ENCODE data around the gene EPB41L2.
"Not testable (repeated sequence)": the region's sequence is repeated elsewhere in the genome, so short reads cannot be mapped to it uniquely, and the experiment has no call there.

EPB41L2 gene

DNA sequence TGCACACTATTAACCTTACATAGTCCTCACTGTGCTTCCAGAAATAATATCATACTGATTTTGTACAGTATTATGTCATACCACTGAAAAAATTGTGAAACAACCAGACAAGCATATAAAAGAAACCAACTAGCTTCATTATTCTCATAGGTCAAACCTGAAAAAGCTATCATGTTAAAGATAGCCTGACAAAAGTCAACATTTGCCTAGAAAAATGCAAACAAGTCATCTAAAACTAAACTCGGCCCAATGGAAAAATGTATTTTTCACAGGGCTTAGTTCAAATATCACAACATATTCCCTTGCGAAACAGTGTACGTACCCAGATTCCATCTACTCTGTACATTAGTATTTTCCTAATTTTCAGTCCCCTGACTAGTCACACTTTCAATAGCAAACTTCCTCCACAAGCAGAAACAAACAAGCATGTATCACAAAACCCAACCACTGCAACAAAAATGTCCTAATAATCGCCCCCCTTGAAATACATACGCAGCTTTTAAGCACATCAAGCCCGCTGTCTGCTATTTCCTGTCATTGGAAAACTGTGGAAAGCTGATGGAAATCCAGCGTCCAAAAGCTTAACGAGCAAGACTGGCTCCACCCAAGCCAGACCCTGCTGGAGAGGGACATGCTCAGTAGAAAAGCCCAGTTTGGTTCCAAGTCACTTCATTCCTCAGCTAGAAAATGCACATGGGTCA, 93.1 kb downstream of the EPB41L2 start:
- no peak for DNase-seq

DNA sequence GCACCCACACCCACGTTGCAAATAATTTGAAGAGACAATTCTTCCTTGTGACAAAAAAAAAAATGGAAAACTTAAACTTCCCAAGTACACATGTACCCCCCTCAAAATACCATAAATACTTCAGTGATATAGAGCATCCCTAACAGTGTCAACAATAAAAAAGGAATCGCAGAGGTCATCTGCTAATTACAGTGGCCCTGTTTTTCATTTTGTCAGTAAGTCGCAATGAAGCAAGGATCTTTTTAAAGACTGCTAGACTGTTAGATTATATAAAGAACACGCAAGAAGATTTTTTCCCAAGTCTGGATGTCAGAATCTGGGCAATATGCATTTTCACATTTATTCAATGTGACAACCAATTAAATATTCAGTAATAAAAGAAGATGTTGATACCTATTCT, 93.9 kb downstream of the EPB41L2 start:
- no peak for DNase-seq

DNA sequence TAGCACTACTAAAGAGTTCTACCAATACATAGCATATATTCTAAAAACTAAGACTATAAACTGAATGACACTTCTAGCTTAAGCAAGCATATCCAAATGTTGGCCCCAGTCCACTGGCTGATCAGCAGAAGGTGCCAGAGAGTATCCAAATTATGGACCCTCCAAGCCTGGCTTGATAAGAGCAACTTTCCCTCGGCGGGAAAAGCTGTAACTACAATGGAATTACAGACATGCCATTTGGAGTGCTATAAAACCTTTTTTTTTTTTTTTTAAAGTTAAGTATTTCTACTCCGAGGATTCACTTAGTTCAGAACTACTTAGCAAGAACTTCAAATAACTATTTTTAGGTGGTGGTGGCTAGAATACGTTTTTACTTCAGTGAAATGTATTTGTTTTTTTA, 94.6 kb downstream of the EPB41L2 start:
- no peak for DNase-seq

DNA sequence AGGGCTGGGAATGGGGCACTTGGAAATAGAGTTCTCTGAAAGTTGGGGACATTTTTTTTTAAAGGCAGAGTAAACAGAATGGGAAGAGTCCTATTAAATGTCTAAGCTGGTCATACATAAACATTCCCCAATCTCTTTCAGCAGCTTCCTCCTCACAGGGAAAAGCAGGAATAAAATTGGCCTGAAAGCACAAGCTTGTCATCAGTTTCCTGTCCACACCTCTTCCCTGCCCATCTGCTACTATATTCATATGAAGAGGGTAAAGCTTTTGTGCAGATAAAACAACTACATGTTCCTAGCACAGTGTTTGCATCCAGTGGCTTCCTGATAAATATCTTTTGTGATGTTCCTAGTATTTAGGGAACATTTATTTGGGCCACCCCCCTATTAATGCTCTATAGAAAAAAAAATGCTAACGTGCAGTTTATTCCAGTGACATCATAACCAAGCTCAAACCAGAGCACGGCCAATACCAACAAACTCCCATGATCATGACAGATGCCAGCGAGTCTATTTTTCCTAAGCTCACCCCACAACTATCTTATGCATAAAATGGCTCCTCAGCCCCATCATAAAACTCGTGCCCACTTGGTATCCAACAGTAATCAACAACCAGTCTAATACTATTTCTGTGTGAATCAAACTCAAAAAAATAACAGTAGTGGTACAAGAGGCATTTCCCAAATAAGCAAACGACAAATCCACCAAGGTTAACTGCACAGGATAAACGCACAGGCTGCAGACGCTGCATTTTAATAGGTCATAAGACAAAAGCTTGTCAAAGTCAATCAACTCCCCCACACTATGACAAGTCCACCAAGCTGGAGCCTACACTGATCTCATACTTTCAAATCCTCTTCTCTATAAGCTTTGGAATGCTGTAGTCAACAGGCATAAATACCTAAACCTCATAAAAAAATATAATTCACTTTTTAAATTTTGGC, 95.3 kb downstream of the EPB41L2 start:
- no peak for DNase-seq

DNA sequence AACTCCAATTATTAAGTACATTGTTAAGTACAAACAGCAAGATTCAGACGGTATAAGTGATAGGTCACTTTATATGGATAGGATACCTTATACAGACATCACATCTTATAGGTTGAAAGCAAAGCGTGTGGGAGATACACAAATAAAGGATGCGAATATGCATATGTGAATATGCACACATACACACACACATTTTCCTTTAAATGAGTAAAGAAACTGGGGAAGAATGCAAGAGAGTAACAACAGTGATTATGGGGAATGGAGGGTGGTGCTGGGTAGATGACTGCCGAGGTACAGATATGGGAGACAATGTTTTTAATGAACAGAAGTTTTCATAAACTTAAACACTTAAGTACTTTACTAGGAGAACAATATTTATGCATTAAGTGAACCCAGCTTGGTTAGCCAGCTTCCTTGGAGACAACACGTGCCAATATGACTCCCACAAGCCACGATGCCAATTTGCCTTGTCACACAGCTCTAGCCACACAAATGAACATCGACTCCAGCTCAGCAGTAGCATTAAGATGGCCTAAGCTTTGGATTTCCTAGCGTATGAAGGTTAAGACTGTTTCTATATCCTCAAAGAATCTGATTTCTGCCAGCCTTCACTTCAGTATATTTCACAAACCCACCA, 96.6 kb downstream of the EPB41L2 start:
- no peak for DNase-seq

DNA sequence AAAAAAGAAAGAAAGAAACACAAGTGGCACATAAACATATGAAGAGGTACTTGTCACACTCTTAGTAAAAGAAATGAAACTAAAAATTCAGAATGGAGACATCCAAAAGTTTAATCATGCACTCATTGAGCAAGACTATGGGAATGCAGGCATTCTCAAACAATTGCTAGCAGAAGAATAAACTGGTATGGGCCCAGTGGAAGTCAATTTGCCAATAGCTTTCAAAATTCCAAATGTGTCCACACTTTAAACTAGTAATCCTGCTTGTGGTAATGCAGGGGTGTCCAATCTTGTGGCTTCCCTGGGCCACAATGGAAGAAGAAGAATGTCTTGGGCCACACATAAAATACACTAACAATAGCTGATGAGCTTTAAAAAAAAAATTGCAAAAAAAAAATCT, 97.4 kb downstream of the EPB41L2 start:
- DNase-seq: no peak

DNA sequence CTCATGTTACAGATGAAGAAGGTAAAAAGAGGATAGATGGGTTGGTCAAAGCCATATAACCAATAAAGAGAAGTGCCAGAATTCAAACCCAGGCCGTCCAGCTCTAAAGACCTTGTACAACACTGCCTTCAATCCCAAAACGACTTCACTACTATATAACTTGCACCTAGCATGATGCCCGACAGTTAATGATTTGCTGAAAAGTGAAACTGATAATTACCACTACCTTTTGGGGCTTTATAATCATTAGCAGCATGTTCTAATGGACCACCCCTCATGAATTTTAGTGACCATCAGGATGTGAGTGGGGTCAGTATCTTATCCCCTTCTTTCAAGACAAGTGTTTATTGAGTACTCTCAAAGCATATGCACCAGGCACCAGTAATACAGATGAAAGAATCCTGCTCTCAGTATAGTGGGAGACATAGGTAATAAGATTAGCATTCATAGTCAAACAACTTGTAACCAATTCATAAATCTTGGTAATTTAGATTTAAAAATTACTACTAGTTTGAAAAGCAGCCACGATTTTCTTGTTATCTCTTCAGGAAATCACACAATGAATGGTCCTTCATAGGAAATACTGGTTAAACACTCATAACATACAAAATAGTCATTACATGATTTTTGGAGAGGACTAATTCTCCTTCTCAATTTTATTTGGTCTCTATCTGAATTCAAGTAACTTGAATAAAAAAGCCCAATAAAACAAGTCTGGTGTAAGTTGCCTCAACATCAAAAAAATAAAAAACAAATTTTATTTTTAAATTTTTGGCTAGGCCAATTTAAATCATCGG, 98.0 kb downstream of the EPB41L2 start:
- DNase-seq: no peak

DNA sequence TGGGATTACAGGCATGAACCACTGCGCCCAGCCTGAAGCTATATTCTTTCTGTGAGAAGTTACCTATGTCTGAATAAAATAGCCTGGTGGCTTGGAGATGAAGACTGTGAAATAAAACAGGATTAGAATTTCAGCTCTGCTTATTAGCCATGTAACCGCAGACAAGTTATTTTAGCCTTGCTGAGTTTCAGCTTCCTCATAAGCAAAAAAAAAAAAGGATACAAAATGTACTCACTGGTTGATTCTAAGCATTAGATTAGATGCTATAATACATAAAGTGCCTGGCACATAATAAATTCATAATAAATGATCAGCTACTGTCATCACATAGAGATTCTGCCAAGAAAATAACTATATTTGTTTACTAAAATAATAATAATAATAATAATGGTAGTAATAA, 98.8 kb downstream of the EPB41L2 start:
- no peak for DNase-seq

DNA sequence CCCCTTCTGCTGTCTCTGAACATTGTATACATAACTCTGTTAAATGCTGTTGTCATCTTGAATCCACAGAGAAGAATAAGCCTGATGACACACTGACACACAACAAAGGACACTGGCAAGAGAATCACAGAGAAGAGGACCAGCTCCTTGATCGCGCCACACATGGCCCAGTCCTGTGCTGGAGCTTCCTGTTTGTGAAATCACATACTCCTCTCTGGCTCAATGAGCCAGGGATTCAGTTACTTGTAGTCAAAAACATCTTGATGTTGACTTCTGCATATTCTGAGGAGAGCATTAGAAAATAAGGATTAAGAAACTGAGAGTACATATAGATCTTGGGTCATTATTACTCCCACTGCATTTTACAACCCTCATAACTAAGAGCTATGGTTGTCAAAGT, 100.1 kb downstream of the EPB41L2 start:
- DNase-seq: no peak

DNA sequence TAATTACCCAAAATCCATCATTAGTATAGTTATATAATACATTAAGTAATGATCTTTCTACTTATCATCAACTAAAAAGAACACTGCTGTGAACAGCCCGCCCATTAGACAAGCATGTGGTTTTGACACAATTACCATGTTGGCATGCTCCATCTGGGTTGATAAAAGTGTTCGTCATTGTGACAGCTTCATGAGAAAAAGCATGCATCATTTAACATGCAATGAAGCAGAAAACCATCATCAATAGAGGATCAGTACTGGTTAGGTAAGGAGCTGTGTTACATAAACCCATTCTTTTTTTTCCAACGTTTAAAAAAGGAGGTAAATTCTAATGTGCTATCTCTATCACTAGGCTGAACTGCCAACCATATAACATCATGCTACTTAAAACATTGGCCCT, 101.9 kb downstream of the EPB41L2 start:
- no peak for DNase-seq

DNA sequence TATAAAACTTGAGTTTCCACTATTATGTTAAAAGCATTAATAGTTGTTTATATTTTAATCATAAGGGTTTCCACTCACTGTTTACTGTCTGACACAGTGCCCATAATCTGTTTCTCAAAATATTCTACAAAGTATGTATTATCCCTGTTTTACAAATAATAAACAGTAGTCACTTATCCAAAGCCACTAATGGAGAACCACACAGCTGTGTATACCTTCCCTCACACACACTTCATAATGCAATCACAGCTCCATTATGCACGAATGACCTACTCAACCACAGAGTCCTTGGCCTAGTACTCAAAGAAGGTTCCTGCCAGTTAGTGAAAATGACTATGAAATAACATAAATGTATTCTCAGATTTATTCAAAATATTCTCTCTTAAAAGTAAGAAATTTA, 103.1 kb downstream of the EPB41L2 start:
- no peak for DNase-seq

DNA sequence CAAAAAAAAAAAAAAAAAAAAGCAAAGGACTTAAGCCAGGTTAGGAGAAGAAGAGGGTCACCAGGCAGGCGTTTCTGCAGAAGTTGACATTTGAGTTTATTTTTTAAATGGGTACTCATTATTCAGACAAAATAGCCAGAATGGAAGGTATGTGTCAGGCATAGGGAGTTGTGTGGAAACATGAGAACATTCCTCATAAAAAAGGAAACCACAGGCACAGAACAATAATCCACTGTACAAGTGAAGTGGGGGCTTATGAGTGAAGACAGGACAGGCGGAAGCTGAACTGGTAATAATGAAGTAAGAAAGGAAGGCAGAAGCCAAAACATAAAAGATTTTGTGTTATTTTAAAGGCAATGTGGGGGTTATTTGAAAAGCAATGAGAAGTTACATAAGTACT, 104.6 kb downstream of the EPB41L2 start:
- no peak for DNase-seq

DNA sequence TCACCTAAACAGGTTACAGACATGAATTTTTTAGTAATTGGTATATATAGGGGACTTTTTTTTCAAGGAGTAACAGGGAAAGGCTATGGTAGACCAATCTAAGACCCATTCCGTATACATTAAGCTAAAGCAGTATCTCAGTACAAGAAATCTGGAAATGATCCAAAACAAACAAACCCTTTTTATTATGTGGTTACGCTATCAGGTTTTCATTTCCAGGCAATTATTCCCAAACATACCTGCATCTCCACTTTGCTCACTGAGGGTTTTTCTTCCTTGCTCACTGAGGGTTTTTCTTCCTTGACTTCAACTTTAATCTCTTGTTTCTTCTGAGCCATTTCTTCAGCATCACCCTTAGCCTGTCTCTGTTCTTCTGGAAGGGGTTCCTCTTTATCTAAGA, 107.3 kb downstream of the EPB41L2 start:
- DNase-seq: no peak

DNA sequence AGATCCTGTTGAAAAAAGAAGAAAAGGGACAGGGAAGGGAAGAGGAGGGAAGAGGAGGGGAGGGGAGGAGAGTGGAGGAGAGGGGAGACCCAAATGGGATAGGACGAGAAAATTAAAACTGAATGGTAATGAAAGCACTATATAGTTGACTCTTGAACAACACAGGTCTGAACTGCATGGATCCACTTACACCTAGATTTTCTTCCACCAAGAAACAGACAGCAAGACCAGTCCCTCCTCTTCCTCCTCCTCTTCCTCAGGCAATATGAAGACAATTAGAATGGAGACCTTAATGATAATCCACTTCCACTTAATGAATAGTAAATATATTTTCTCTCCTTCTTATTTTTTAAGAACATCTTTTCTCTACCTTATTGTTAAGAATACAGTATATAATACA, 113.5 kb downstream of the EPB41L2 start:
- DNase-seq: no peak

DNA sequence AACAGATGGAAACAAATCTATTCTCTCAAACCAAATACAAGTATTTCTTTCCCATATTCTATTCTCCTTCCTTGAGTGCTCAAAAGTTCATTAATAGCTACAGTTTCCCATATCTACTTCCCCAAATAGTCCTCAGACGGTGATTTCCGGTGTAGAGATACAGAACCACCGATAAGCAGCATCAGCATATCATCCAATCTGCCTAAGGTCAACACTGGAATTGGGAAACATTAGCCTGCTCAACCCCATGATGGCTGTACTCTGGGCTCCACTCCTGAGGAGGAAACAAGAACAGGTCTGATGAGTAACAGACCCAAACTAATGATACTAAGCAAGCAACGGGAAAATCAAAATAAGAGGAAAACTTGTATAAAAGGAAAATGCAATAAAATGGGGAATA, 115.6 kb downstream of the EPB41L2 start:
- no peak for DNase-seq

DNA sequence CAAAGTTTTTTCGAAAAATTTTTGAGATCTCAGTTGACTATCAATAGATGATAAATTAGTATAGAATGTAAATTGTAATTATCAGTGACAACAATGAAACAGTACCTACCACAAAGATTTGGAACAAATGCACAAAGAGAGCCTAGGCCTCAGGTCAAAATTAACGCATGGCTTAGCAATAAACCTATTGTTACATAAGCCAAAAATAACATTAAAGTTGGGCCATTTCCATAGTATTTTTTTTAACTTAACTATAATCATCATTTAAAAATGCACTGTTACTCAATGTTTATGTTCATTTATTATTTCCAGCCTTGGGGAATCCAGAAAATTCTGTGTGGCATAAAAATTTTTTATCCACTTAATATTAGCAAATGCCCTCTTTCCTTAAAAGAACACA, 117.0 kb downstream of the EPB41L2 start:
- no peak for DNase-seq

DNA sequence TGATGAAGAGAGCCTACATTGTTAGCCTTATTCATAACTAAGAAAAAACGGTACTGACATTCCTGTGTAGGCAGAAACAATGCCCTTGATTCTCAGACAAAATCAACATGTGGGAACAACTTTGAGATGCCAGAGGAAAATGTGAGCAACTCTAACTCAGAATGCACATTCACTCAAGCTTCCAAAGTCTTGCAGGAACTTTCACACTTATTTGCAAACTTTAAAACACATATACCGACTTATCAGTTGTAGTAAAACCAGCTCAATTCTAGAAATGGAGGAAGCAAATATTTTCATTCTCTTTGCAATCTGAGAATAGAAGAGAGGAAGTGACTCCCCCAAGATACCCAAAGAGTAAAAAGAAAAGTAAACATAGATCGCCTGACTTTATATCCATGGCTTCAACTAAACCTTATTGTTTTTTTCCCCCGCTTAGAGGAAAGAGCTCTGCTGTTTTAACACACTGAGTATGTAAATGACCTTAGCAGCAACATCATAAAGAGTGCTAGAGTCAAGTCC, 117.6 kb downstream of the EPB41L2 start:
- DNase-seq: no peak

DNA sequence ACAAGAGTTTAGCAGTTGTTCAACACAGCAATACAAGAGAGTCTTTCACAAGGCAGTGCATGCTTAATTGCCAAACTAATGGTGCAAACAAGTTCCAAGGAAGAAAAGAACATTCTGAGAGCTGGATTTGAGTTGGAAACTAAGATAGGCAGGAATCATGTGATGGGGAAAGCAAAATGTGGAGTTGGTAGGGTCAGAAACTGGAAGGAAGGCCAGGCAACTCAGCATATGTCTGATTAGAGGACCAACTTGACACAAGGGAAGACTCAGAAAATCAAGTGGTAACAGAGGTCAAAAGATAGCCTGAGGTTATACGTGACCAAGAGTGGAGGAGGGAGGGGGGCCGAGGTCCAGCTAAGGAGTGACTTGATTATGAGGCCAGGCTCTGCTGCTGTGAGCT, 118.6 kb downstream of the EPB41L2 start:
- no peak for DNase-seq

DNA sequence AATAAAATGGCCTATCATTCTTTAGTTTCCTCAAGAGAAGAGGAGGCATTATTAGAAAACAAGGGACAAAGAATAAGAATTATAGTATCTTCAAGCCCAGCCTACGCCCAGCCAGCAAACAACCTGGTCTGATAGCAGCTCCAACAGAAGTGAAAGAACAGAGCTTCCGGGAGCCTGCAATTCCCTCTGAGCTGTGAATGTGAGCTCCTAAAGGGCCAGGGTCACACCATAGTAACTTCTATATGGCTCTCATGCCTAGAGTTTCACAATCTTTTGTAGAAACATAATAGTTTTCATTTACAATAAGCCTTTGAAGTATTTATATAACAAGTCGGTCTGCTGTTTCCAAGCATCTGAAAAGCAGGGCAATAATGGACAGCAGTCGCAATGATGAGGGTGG, 119.3 kb downstream of the EPB41L2 start:
- no peak for DNase-seq

DNA sequence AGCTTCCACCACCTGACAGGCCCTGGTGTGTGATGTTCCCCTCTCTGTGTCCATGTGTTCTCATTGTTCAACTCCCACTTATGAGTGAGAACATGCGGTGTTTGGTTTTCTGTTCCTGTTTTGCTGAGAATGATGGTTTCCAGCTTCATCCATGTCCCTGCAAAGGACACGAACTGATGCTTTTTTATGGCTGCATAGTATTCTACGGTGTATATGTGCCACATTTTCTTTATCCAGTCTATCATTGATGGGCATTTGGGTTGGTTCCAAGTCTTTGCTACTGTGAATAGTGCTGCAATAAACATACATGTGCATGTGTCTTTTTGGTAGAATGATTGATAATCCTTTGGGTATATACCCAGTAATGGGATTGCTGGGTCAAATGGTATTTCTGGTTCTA, 120.3 kb downstream of the EPB41L2 start:
- not testable (repeated sequence) for DNase-seq

DNA sequence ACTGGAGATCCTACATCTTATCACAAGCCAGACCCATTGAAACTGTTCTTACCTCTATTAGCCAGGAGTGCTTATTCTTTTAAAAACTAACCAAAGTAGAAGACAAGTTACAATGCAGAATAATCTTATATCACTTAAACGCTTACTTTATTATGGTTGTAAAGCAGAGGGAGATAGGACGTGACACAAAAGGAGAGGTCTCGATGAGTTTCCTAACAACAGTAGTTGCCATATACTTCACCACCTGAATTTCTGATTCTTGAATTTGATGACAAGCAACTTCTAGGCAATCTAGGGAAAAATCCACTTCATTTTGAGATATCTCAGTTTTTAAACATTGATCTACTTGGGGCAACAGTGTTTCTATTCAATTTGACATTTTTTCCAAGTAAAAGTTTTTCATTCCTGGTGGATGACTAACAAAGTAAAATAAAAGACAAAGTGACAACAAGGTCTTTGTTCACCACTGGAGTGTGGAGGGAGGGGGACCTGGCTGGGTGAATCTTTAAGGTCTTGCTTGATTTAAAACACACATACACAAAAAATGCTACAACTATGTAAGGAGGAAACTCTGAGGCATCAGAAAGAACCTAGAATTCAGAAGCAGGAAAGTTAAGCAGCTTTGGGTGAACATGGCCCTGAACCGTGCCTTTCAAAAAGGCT, 125.0 kb downstream of the EPB41L2 start:
- no peak for DNase-seq

DNA sequence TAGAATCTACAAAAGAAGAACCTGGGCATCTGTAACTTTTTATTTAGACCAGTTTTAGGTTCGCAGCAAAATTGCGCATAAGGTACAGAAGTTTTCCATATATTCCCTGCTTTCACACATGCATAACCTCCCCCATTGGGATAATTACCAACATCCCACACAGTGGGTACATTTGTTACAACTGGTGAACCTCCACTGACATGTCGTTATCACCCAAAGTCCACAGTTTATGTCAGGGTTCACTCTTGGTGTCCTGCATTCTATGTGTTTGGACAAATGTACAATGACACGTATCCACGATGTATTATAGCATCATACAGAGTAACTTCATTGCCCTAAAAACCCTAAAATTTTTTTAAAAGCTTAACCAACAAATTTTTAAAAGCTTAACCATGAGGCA, 126.1 kb downstream of the EPB41L2 start:
- no peak for DNase-seq
